ENCODE results near the gene TEX48. TPM values are rescaled to one million over a fixed set of nuclear protein-coding genes. Genes with fewer than 3 reads are reported as not detected.

The TEX48 gene
- total and polyA plus RNA-seq, 2 experiments from 2014 or later, result not detected

DNA sequence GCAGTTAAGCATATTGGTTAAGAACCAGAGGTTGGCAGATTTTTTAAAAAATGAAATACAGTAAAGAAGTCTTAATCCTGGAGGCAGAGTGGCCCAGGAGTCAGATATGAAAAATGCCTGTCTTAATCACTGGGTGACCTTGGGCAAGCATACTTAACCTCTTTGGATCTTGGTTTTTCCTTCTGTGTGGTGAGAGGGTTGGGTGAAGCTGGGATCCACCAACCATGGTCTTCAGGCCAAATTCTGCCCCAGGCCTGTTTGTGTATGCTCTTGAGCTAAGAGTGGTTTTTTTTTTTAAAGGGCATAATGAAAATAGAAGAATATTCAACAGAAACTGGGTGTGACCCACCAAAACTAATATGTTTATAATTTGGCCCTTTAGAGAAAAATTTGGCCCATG, 20.0 kb upstream of the TEX48 start:
- Histone ChIP-seq H3K4me3 (no peak overlapping the region), H3K36me3 (no peaks in the 10 kb centered on the region), H3K4me1 (ENCODE audit: low read depth) (no peaks in the 10 kb centered on the region), H3K9me3 (ENCODE audit: low read depth) (no peaks in the 10 kb centered on the region), H3K27ac (no peak overlapping the region), H3K27me3 (peaks cover 5% of the 10 kb centered on the region)
- DNase-seq (ENCODE audit: low read depth in 1 of 2, low spot score in 1 of 2), result no peak
- TF ChIP-seq, protein P1, sequence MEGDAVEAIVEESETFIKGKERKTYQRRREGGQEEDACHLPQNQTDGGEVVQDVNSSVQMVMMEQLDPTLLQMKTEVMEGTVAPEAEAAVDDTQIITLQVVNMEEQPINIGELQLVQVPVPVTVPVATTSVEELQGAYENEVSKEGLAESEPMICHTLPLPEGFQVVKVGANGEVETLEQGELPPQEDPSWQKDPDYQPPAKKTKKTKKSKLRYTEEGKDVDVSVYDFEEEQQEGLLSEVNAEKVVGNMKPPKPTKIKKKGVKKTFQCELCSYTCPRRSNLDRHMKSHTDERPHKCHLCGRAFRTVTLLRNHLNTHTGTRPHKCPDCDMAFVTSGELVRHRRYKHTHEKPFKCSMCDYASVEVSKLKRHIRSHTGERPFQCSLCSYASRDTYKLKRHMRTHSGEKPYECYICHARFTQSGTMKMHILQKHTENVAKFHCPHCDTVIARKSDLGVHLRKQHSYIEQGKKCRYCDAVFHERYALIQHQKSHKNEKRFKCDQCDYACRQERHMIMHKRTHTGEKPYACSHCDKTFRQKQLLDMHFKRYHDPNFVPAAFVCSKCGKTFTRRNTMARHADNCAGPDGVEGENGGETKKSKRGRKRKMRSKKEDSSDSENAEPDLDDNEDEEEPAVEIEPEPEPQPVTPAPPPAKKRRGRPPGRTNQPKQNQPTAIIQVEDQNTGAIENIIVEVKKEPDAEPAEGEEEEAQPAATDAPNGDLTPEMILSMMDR (IDR thresholded peaks at IDR 0.05; ENCODE audit: low read depth, low read length), result no peak

DNA sequence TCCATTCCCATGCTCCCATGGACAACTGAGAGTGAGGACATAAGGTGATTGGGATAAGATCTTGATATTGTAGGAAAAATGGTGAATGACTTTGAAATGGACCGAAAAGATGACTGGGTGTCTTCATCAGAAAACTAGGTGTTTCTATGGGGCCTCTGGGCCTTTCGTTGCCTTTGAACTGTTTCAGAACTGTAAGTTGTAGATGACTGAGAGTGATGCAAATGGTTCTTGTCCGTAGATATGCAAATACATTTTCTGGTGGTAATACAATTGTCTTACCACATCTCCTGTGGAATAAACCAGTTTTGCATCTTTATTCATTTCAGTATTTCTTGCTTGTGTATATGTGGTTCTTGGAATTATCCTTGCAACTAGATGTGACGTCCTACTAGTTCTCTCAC, 16.0 kb upstream of the TEX48 start:
- TF ChIP-seq, protein P1 (IDR thresholded peaks at IDR 0.05; ENCODE audit: low read depth, low read length), result no peak
- DNase-seq (ENCODE audit: low read depth in 1 of 2, low spot score in 1 of 2), result no peak

DNA sequence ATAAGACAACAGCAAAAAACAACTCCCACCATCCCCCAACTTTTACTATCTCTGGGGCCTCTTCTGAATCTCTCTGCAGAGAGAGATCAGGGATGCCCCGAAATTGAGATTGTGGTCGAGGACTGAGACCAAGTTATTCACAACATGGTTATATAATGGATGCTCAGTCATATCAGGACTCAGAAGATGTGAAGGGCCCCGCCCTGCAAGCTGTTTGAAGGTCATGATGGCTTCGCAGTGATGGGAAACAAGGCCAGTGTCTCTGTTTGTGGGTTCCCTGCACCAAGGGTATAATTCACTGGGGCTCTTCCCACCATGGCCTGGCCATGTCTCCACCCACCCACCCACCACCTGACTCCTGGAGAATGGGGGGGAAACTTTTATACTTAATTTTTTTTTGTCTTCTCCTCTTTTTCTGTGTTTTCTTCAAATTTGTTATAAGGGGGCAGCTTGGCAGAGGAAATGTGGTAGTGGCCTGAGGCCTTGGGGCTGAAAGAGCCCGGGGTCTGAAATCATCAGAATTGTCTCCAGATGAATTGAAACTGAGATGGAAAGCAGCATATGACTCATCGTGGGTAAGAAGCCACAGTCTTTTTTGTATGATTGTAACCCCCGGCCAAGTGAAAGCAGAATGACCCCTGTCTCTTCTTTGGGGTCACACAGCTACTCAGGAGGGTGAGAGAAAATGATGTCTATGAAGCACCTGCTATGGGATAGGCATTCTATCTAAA, 15.0 kb upstream of the TEX48 start:
- H3K4me3 ChIP-seq, result no peak overlapping the region
- H3K9me3 ChIP-seq (ENCODE audit: low read depth), result no peaks in the 10 kb centered on the region
- no peaks in the 10 kb centered on the region for H3K4me1 ChIP-seq (ENCODE audit: low read depth)
- H3K27ac ChIP-seq, result no peak overlapping the region
- no peak for DNase-seq (ENCODE audit: low read depth in 1 of 2, low spot score in 1 of 2)
- peaks cover 19% of the 10 kb centered on the region for H3K27me3 ChIP-seq
- TF ChIP-seq, protein P1 (IDR thresholded peaks at IDR 0.05; ENCODE audit: low read depth, low read length), result no peak
- no peaks in the 10 kb centered on the region for H3K36me3 ChIP-seq

More for the DNA sequence above, 16.0 kb upstream of the TEX48 start:
- no peaks in the 10 kb centered on the region for H3K9me3 ChIP-seq (ENCODE audit: low read depth)
- no peaks in the 10 kb centered on the region for H3K36me3 ChIP-seq
- peaks cover 10% of the 10 kb centered on the region for H3K27me3 ChIP-seq
- H3K27ac ChIP-seq, result no peak overlapping the region
- no peak overlapping the region for H3K4me3 ChIP-seq
- no peaks in the 10 kb centered on the region for H3K4me1 ChIP-seq (ENCODE audit: low read depth)

DNA sequence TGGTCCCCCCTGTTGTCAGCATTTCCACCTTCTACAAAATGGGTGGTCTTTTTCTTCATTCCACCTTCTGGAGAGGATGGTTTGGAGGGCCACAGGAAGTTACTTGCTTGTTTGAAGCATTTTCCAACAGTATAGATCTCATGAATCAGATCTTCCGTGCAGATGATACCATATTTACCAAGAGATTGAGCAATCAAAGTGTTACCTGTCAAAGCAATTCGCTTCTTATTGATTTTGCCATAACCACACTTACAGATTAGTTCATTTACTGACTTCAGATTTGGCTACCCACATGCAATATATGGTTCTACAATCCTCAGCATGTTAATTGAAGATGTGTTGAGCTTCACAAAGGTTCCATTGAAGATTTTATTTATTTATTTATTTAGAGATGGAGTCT, 14.0 kb upstream of the TEX48 start:
- Histone ChIP-seq H3K36me3 (no peaks in the 10 kb centered on the region), H3K4me3 (no peak overlapping the region), H3K9me3 (ENCODE audit: low read depth) (no peaks in the 10 kb centered on the region), H3K4me1 (ENCODE audit: low read depth) (no peaks in the 10 kb centered on the region), H3K27me3 (peaks cover 27% of the 10 kb centered on the region), H3K27ac (no peak overlapping the region)
- TF ChIP-seq, protein P1 (IDR thresholded peaks at IDR 0.05; ENCODE audit: low read depth, low read length), result no peak
- DNase-seq (ENCODE audit: low read depth in 1 of 2, low spot score in 1 of 2), result no peak

DNA sequence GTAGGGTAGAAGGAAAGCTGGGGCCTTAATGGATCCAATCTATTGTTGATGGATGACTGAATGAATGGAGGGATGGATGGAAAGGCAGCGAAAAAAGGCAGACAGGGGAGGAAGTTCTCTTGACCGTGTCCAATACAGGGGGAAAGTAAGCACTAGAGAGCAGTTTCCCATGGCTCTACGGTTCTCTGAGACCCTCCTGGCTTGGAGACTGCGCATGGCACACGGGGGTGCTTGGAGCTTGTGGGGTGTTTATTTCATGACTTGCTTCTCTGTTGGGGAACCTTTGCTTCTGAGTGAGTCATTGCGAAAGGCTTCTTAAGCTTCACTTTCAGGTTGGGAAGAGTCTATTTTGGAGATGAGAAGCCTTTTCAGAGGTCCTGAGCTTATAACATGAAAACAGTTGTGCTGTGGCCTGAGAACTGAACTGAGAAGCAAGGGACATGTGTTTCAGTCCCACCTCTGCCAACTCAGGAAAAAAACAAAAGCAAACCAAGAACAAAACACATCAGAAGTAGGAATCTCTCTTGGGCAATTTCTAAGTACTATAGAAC, 12.8 kb upstream of the TEX48 start:
- DNase-seq (ENCODE audit: low read depth in 1 of 2, low spot score in 1 of 2), result no peak
- Histone ChIP-seq H3K27me3 (peaks cover 36% of the 10 kb centered on the region), H3K9me3 (ENCODE audit: low read depth) (no peaks in the 10 kb centered on the region), H3K4me1 (ENCODE audit: low read depth) (no peaks in the 10 kb centered on the region), H3K4me3 (no peak overlapping the region), H3K36me3 (no peaks in the 10 kb centered on the region), H3K27ac (no peak overlapping the region)
- TF ChIP-seq, protein P1 (IDR thresholded peaks at IDR 0.05; ENCODE audit: low read depth, low read length), result no peak

All from cardiac muscle cell (in vitro differentiated cells and primary cell).